ENCODE data around the gene TANC1.

Gene TANC1

DNA sequence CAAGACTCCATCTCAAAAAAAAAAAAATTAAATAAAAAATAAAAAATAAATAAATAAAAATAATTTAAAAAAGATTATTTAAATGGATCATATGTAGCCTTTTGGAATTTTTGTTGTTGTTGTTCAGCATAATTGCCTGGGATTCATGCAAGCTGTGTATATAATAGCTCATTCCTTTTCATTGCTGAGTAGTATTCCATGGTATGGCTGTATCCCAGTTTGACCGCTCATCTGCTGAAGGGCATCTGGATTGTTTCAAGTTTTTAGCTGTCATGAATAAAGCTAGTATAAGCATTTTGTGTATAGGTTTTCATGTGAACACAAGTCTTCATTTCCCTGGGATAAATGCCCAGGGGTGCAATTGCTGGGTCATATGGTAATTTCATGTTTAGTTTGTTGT, 6.4 kb upstream of the TANC1 start:
- DNase-seq (ENCODE audit: low read depth): no peak

GRCh38 chr2:158963071-158963470, 5.4 kb upstream of the TANC1 start:
- no peak for DNase-seq (ENCODE audit: low read depth)

DNA sequence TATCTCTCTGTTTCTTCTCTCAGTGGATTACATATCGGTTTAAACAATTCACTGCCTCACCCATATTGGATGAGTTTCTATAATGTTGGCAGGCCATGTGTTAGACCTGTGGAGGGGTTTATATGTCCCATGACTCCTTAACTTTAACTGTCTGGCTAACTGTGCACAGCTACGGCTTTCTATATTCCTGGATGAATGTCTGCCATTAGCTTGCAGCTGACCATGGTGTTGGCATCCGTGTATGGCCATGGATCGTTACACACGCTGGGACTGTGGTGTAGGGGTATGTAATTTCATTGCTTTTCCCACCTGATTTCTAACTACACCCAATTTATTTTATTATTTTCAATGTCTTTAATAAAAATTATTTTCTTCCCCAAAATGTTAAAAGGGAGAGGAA, 3.3 kb upstream of the TANC1 start:
- DNase-seq (ENCODE audit: low read depth): no peak

DNA sequence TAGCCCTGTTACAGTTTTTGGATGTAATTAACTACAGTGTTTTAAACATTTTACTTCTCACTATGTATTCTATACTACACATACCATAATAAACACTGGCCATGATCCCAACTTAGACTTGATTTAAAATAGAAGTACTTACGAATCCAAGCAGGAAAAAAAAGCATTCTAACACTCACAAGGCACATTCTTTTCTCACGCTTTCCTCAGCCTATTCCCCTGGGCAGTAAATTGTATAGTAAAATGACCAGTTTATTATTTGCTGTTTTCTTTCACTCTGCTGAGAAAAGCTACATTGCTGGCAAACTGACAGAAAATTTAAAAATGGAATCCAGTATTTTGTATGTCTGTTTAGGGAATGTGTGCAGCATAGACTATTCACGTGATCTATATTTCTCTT, 2.8 kb upstream of the TANC1 start:
- DNase-seq (ENCODE audit: low read depth): no peak

DNA sequence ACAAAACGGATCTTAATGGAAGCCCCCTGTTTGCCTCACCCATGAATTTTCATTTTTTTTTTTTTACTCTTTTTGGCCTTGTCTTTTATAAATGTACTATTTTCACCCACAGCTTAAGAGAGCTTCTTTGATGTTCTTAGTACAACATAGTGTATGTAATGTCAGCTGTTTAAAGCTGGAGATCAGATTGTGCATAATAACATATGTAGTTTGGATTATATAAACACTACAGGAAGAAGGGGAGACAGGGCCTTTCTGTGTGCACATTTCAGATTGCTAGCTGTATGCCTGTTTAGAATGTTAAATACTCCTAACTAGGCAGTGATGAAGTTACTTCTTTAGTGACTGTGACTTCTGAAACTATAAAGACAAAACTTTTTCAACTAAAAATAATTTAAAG, 2.1 kb upstream of the TANC1 start:
- no peak for DNase-seq (ENCODE audit: low read depth)

GRCh38 chr2:158967114-158967730, 1.2 kb upstream of the TANC1 start:
- no peak for DNase-seq (ENCODE audit: low read depth)

- no peak for DNase-seq (ENCODE audit: low read depth)
Measured at GRCh38 chr2:158967731-158968395, 577 bp upstream of the TANC1 start.

- DNase-seq (ENCODE audit: low read depth): no peak
Measured at GRCh38 chr2:158969162-158969714, 798 bp downstream of the TANC1 start.

GRCh38 chr2:158969715-158970240, 1.3 kb downstream of the TANC1 start:
- no peak for DNase-seq (ENCODE audit: low read depth)

DNA sequence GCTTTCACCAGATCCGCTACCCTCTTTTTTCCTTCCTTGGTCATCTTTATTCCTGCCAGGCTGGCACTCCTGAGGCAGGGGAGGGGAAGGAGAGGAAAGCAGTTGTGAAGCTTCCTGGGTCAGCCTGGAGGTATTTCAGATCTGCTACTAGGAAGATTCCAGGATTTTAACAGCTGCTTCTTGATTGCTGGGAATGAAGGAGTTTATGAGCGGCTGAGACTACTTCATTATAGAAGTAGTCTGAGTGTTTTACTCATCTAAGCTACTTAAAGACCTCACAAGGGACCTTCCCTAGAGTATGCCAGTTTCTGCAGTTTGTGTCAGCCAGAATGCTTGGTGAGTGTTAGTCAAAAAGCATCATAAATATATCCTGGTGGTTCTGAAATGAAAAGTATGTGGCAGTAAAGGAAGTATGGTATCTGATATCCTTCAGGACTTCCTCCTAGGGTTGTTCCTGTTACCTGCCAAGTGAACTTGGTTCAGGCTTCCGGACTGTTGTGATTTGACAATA, 1.9 kb downstream of the TANC1 start:
- no peak for DNase-seq (ENCODE audit: low read depth)

DNA sequence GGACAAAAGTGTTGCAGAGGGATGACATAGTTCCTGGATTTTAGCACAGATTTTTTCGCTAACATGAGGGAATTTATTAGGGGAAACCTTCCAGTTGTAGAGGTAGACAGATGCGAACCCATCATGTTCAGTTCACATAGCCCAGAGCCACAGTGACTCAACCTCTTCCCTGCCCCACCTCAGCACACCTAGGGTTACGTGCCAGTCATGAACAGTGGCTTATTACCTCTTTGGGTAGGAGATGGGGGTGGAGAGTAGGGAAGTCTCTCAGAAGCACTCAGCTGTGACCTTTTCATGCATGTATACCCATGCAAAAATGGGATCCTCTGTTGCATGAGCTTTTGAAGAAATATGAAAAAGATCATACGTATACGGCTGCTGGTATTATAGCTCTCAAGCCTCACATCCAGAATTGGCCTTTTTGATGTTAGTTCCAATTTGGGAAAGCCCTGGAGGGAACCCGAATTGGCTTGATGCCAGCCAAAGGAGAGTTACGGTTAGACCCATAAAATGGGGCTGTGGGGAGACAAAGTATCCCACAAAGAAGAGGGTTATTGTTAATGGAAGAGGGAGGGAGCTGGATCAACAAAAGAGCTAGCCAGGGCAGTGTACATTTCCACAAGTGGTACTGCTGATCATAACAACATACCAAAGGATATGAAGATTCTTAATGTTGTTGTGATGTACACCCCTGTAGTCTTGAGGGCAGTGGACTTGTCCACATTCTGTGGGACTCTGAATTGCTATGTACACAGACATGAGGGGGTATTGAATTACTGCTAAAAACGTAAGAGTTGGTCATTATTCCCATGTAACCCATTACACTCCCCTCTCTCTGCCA, 4.9 kb downstream of the TANC1 start:
- DNase-seq (ENCODE audit: low read depth): no peak

DNA sequence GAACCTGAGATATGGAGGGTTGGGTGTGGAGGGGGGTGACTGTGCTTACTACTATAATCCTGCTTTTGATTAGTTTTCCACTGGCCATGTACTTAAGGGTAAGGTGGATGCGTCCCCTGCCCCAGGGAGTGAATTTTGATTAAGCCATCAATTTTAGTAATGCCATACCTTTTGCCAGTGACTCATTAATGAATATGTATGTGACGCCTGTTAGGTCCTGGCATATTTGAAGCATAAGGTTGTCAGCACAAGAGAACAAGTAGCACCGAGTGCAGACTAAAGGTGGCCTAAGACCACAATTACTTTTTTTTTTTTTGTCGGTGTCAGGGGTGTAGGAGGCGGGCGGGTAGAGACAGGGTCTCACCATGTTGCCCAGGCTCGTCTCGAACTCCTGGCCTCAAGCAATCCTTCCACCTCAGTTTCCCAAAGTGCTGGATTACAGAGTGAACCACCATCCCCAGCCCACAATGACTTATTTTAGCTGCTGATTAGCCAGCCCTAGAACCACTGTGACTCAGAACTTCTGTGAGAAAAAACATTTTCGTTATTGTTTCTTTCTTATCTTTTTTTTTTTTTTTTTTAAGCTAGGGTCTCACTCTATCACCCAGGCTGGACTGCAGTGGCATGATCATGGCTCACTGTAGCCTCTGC, 7.0 kb downstream of the TANC1 start:
- DNase-seq (ENCODE audit: low read depth): no peak

- DNase-seq (ENCODE audit: low read depth): no peak
Measured at GRCh38 chr2:158979772-158980171, 11.3 kb downstream of the TANC1 start.

GRCh38 chr2:158984604-158985135, 16.2 kb downstream of the TANC1 start:
- DNase-seq (ENCODE audit: low read depth): no peak

DNA sequence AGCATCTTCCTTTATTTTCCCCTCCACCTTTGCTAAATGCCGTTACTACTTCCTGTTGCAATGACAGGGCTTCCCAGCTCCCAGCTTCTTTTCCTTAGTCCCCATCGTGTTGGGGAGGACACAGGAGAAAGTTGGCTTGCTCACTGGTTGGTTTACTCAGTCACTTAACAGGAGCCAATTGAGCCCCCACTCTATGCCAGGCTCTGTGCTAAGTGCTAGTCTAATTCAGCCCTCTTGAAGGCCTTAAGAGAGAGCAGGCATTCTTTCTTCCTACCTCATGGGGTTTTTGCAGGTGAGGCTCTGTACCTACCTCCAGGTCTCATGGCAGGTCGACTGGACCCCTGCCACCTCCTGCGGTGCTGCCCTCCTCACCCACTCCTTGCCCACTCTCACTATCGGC, 20.1 kb downstream of the TANC1 start:
- no peak for DNase-seq (ENCODE audit: low read depth)

DNA sequence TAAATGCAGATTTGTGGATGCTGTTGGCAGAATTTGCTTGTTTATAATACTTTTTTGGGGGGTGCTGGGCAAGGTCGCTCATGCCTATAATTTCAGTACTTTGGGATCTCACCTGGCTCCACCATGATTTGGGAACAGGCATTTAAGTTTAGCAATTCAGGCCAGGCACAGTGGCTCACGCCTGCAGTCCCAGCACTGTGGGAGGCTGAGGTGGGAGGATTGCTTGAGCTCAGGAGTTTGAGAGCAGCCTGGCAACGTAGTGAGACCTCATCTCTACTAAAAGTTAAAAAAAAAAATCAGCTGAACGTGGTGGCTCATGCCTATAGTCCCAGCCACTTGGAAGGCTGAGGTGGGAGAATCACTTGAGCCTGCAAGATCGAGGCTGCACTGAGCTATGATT, 20.7 kb downstream of the TANC1 start:
- DNase-seq (ENCODE audit: low read depth): no peak

DNA sequence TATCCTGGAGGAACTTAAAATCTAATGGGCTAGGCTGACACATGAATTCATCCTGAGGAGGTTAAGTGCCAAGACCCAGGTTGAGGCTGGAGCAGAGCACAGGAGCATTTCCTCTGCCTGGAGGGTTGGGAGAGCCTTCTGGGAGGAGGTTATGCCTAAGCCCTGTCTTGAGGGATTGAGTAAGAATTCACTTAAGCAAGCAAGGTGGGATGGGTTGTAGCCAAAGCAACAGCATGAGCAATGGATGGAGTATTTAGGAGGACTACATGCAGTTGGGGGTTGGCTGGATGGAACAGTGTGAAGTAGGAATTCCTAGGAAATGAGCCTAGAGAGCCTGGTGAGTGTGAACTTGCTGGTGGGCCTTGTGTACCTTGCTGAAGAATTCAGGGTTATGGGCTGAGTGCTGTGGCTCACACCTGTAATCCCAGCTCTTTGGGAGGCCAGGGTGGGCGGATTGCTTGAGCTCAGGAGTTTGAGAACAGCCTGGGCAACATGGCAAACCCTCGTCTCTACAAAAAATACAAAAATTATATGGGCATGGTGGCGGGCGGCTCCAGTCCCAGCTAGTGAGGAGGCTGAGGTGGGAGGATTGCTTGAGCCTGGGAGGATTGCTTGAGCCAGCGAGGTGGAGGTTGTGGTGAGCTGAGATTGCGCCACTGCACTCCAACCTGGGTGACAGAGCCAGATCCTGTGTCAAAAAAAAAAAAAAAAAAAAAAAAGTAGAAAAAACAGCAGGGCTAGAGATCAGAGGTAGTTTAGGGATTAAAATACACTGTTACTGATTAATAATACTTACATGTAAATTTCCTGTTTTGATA, 22.2 kb downstream of the TANC1 start:
- no peak for DNase-seq (ENCODE audit: low read depth)

GRCh38 chr2:158993030-158993429, 24.6 kb downstream of the TANC1 start:
- DNase-seq (ENCODE audit: low read depth): no peak

GRCh38 chr2:158993721-158994587, 25.5 kb downstream of the TANC1 start:
- no peak for DNase-seq (ENCODE audit: low read depth)

Data from stimulated activated CD4-positive, alpha-beta T cell treated with anti-CD3 and anti-CD28 coated beads, Interleukin-2, amount 100 ng/mL, for 4 hours (primary cell).